GM19351 (cell line): ENCODE measurements around the gene ITGA1.
"Not testable (repeated sequence)": the region's sequence is repeated elsewhere in the genome, so short reads cannot be mapped to it uniquely, and the experiment has no call there.

Experiments
- ATAC-seq: cut with Tn5 transposase; IDR thresholded peaks from one replicate; pipeline ENCODE4 v1.9.1; 2021; ENCODE audit warnings: mild to moderate bottlenecking, moderate library complexity; ENCODE audit not compliant: unreplicated experiment

Gene ITGA1

GRCh38 chr5:52859628-52860027, 71.9 kb downstream of the ITGA1 start:
- ATAC-seq = no peak

- no peak for ATAC-seq
Measured at GRCh38 chr5:52861368-52861767, 73.7 kb downstream of the ITGA1 start.

DNA sequence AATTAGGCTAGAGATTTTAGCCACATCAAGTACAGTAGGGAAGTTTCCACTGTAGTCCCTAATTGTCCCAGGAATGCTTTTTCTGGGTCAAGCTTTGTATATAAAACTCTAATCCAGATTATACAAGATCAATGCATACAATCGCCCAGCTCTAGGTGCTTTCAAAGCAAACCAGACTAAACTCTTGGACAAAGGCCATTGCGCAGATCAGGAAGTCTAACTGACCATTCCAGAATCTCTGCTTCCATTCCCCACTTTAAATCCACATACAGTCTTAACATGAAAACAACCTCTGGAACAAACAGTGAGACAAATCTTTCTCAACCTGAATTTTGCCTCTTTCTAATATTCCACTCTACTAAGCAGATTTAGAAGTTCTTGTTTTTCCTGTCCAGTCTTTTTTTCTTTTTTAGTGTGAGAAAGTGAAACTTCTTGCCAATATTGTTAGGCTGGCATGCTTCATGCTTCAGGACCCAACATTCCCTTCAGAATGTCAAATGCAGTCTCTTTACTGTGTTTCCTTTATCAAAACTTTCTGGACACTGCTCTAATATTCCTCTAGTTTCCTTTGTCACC, 76.1 kb downstream of the ITGA1 start:
- no peak for ATAC-seq

DNA sequence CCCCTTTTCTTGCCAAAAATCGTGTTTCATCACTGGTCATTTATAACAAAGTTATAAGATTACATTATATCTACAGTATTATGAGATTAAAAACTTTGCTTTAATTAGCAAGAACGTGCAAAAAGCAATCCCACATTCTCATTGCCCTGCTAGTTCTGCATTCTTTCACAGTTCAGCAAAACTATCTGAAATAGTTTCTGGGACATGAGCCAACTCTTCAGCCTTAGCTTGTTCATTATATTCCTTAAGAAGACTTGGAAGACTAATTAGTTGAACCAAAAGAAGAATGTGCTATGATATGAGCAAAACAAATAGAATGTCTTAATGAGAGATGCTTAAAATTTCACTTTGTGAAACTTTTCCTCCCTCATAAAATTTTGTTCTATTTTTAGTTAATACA, 76.7 kb downstream of the ITGA1 start:
- no peak for ATAC-seq

DNA sequence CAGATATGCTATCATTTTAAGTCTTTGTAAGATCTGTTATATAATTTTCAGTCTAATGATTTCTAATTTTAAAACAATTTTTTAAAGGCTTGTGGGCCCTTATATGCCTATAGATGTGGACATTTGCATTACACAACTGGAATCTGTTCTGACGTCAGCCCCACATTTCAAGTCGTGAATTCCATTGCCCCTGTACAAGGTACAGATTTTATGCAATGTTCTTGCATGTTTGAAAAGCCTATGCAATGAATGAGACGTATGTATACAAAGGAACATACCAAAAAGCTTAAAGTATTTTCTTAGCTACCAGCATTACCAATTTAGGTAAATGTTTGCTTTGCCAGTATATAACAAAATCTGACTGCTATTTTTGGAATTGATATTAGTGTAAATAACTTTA, 77.2 kb downstream of the ITGA1 start:
- ATAC-seq = no peak

DNA sequence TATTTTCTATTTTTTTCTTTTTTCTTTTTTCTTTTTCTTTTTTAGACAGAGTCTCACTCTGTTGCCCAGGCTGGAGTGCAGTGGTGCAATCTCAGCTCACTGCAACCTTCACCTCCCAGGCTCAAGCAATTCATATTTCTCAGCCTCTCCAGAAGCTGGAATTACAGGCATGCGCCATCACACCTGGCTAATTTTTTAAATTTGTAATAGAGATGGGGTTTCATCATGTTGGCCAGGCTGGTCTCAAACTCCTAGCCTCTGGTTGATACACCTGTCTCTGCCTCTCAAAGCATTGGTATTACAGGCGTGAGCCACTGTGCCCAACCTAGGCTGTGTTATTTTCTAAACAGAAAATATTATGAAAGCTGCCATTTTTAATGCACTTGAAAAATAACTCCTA, 78.3 kb downstream of the ITGA1 start:
- not testable (repeated sequence) for ATAC-seq

DNA sequence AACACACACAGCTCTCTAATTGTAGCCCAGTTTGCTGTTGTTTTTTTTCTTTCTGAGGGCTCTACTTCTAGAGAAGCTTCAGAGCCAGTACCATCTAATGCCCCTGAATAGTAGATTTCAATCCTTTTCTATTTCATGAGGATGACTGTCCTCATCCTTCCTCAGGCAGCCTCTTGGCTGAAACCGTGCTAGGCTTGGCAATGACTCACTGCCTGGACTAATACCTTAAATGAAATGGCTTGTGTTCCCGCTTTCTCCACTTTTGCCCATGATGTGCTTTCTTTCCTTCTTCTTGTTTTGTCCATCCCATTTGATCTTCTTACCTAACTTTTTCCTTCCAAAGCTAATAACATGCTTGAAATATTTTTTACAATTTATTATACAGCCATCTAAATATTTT, 80.1 kb downstream of the ITGA1 start:
- ATAC-seq = no peak

DNA sequence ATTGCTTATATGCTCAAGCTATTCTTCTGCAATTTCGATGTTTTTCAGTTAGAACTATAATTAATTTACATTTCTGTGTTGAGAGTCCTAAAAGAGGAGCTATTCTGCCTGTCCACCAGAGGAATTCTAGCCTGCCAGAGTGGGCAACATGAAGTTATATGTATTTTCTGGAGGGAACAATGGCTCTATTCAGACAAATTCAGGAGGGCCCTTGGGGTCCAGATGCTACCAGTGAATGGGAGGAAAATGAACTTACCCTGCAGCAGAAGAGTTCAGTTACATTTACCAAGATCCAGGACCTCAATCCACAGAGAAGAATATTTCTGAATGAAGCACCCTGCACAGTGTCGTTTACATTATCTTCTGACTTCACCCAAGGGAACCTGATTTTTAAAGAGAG, 80.7 kb downstream of the ITGA1 start:
- no peak for ATAC-seq

GRCh38 chr5:52869391-52869790, 81.7 kb downstream of the ITGA1 start:
- no peak for ATAC-seq

DNA sequence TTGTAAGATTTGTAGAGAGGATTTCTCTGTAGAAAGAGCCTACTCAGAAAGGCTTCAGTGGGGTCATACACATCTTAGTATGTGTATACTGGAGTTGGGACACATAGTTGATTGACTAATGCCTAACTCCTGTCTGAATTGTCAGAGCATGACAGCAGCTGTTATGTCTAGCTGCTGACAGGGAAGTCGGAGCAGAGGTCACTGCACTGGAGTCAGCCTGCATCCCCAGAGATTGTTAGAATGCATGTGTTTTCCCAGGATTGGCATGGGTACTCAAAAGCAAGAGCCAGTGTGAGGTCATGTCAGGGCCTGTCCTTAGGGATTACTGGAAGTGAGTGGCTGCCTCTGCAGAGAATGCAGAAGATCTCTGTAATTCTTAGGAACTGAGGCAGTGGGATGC, 82.7 kb downstream of the ITGA1 start:
- ATAC-seq = no peak

DNA sequence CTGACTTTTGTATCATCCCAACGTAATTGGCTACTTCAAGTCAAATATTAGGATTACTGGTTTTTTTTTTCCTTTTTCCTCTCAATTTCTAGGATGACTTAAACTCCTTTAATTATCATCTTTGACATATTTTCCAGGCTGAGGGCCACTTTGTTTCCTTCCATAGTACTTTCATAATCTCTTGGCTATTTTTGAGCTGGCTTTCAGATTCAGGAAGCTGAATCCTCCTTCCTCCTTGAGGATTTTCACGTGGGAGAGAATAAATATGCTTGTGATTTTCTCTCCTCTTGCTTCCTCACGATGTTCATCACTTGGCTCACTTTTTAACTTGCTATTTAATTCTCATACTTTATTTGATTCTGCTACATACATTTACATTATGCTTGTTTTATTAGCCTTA, 88.1 kb downstream of the ITGA1 start:
- no peak for ATAC-seq

DNA sequence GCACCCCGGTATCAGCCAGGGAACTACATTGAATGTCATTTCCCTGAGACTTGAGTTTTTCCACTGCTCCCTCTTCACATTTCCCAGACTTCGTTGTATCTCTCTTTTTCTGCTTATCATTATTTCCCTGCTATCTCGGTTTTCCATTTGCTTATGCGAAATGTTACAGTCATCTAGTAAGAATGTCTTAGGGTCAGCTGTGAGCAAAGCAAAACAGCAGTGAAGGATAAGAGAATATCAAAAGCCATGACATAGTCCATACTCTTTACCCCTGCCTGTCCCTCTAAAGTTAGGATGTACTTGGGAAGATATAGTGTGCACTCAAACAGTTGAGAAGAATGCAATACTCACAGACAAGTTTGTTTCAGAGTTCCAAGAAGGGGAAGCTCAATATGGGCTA, 88.7 kb downstream of the ITGA1 start:
- no peak for ATAC-seq

- ATAC-seq = no peak
Measured at GRCh38 chr5:52878656-52879055, 90.9 kb downstream of the ITGA1 start.

DNA sequence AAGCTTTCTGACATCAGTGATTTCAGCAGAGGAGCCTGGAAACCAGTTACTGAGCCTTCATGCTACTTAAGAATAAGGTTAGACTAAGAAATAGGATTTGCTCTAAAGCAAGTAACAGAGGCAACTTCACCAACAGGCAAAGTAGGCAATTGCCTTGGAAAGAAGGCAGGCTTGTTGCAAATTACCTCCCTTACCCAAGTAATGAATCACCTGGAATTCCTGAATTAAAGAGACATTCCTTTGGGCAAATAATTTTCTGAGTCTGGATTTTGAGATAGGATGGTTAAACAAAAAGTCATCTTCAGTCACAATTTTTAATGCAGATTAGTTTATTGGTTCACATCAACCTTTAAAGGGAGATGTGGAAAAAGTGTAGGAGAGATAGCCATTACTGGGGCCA, 92.8 kb downstream of the ITGA1 start:
- no peak for ATAC-seq

- ATAC-seq = no peak
Measured at GRCh38 chr5:52881468-52881867, 93.8 kb downstream of the ITGA1 start.

GRCh38 chr5:52883110-52883509, 95.4 kb downstream of the ITGA1 start:
- ATAC-seq = no peak

GRCh38 chr5:52884453-52884852, 96.7 kb downstream of the ITGA1 start:
- no peak for ATAC-seq

DNA sequence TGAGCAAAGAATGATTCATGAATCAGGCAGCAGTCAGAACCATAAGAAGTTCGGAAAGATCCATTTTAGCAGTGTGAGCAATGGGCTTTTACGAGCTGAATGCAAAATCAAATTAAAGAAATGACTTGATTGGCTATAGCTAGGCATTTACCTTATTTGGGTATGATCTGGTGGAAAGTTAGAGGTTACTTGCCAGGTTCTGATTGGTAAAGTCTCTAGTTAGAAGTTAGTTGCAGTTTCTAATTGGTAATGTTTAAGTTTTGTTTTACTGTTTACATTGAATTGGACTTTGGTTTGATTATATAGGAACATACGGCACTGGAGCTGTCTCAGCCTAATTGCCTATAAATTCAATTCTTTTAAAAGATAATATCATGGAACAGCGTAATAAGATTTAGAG, 97.9 kb downstream of the ITGA1 start:
- no peak for ATAC-seq

DNA sequence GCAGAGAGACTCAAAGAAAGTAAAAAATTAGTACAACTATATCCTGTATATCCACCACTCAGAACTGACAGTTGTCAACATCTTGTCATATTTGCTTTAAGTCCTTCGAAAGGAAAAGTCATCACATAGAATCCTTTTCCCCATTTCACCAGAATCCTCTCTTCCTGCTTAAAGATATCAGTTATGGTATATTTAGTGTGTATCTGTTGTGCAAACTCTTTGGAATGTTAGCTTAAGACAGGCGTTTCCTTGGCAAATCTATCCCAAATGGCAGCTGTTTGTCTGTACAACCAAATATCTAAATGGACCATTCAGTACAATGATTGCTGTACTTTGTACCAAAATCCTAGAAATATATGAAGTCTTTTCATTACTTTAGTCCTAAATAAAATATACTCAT, 98.5 kb downstream of the ITGA1 start:
- no peak for ATAC-seq

DNA sequence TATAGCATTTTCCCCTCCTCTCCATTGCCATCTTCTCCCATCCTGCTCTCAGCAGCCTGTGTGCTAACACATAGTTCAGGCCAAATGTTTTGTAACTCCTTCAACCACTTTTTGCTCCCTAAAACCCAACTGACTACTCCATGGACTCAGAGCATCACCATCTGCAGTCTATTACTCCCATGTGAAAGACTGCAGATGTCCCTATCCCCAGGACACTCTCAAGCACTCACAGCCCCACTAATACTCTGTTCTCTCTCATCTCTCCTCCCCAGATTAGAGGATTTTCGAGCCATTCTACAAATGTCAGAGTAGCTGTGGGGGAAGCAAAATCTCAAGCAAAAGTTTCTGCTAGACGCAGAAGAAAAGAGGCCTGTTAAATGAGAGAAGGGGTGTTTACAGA, 99.3 kb downstream of the ITGA1 start:
- no peak for ATAC-seq

- ATAC-seq = no peak
Measured at GRCh38 chr5:52888363-52888762, 100.6 kb downstream of the ITGA1 start.

GRCh38 chr5:52892242-52892878, 104.6 kb downstream of the ITGA1 start:
- ATAC-seq = no peak

- no peak for ATAC-seq
Measured at GRCh38 chr5:52893105-52893504, 105.4 kb downstream of the ITGA1 start.
